ENCODE measurements around the gene SF3A1.
"Not testable (repeated sequence)": the region's sequence is repeated elsewhere in the genome, so short reads cannot be mapped to it uniquely, and the experiment has no call there.

SF3A1 gene

GRCh38 chr22:30356449-30357235 lies at the start of gene SF3A1, which contains the start of gene CCDC157:
TSS of gene SF3A1 (minus strand) at chr22:30356894. CDS start at chr22:30356792, 102 bp downstream.
TSS of gene CCDC157 (plus strand) at chr22:30357007. CDS start at chr22:30366001, 8,994 bp downstream.
- peak within 1 kb of the TSS; percentile 81 for H3K4me3 ChIP-seq (ENCODE audit: control insufficient read depth, low read depth, low read length)
- TF ChIP-seq CTCF (IDR thresholded peaks at IDR 0.05; ENCODE audit: control insufficient read depth, insufficient read depth, low read depth, low read length, missing control alignments): no peak
- DNase-seq (ENCODE audit: low read depth): peak; percentile 71

- DNase-seq (ENCODE audit: low read depth): no peak
- H3K4me3 ChIP-seq (ENCODE audit: control insufficient read depth, low read depth, low read length): no peak overlapping the region
- TF ChIP-seq CTCF (IDR thresholded peaks at IDR 0.05; ENCODE audit: control insufficient read depth, insufficient read depth, low read depth, low read length, missing control alignments): no peak
These were observed 49.7 kb upstream of the SF3A1 start for GRCh38 chr22:30406400-30406799.

- no peak for DNase-seq (ENCODE audit: low read depth)
- H3K4me3 ChIP-seq (ENCODE audit: control insufficient read depth, low read depth, low read length): no peak overlapping the region
- no peak for TF ChIP-seq CTCF (IDR thresholded peaks at IDR 0.05; ENCODE audit: control insufficient read depth, insufficient read depth, low read depth, low read length, missing control alignments)
These were observed 49.0 kb upstream of the SF3A1 start for GRCh38 chr22:30405731-30406130.

- no peak overlapping the region for H3K4me3 ChIP-seq (ENCODE audit: control insufficient read depth, low read depth, low read length)
- TF ChIP-seq CTCF (IDR thresholded peaks at IDR 0.05; ENCODE audit: control insufficient read depth, insufficient read depth, low read depth, low read length, missing control alignments): no peak
- no peak for DNase-seq (ENCODE audit: low read depth)
These were observed 47.6 kb upstream of the SF3A1 start for GRCh38 chr22:30404307-30404706.

GRCh38 chr22:30402766-30403104 lies 46.0 kb upstream of the SF3A1 start:
- not testable (repeated sequence) for DNase-seq (ENCODE audit: low read depth); H3K4me3 ChIP-seq (ENCODE audit: control insufficient read depth, low read depth, low read length)

DNA sequence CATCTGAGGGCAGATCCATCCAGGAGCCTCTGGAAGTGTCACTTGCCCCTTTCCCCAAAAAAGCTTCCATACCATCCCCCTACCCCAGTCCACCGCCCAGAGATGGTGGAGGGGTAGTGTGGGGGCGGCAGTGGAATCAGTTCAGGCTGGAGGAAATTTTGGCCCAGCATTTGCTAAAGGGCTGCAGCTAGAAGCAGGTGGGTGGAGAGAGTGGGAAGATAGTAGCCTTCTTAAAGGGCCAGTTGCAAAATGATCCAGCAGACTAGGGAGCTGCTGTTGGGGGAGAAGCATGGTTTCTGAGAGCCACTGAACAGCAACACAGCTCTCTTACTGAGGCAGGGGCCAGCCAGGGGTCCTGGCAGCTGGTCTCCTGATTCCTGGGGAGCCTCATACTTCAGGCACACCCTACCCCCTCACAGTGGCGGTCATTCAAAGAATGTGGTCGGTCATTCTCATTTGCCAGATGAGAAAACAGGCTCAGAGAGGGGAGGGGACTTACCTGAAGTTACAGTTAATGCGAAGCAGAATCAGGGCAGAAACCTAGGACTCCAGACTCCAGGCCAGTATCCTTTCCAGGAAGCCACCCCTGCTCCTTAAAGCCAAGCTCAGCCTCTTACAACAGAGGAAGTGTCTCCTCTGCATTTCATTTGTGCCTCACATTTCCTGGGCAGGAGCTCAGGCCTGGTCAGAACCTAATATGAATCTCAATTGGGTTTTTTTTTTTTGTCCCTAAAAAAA lies 45.5 kb upstream of the SF3A1 start:
- no peak for DNase-seq (ENCODE audit: low read depth)
- no peak overlapping the region for H3K4me3 ChIP-seq (ENCODE audit: control insufficient read depth, low read depth, low read length)
- TF ChIP-seq CTCF (IDR thresholded peaks at IDR 0.05; ENCODE audit: control insufficient read depth, insufficient read depth, low read depth, low read length, missing control alignments): no peak

DNA sequence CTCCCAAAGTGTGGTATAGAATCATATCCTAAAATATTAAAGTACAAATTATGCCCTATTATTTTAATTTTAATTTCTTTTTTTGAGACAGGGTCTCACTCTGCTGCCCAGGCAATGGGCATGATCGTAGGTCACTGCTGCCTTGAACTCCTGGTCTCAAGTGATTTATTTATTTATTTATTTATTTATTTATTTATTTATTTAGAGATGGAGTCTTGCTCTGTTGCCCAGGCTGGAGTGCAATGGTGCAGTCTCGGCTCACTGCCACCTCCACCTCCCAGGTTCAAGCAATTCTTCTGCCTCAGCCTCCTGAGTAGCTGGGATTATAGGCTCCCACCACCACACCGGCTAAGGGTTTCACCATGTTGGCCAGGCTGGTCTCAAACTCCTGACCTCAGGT lies 44.3 kb upstream of the SF3A1 start:
- DNase-seq (ENCODE audit: low read depth); H3K4me3 ChIP-seq (ENCODE audit: control insufficient read depth, low read depth, low read length): not testable (repeated sequence)
